Measurements from ENCODE around the gene ADGRG6.

GRCh38 chr6:142255785-142256184, 46.0 kb upstream of the ADGRG6 start:
- TF ChIP-seq TAF1 (IDR thresholded peaks at IDR 0.05; ENCODE audit: low read depth, low read length) (no peak), POLR2A (IDR thresholded peaks at IDR 0.05; ENCODE audit: low read depth, low read length) (no peak)
